ENCODE data around the gene B3GAT3. TPM values are rescaled to one million over a fixed set of nuclear protein-coding genes. Genes with fewer than 3 reads are reported as not detected.

Gene B3GAT3
- total and polyA plus RNA-seq, 8 donors: 5.2 to 50.8 (median 19.7) TPM

DNA sequence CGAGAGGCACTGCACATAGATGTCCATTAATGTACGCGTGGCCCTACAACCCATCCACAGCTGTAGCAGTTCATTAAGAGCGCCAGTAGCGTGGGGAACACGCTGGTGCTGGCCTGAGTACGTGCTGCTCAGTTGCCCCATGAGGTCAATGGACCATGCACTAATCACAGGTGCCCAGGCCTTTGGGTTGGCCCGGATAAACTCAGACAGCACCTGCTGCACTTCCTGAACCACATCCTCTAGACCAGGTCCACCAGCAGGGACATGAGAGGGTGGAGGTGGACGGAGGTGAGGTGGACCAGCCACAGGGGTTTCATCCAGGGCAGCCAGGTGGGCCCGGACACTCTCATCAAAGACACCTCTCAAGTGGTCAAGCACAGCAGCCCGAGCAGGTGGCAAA is 27.7 kb upstream of the B3GAT3 start:
- intact Hi-C loops (cut with DNase I; ENCODE audit: low total_unique reads): no loop called here
- no peak for DNase-seq
- Histone ChIP-seq H3K27me3 (no peaks in the 10 kb centered on the region), H3K4me1 (peaks cover 34 to 55% (median 49%) of the 10 kb centered on the region in 4 donors), H3K9me3 (no peaks in the 10 kb centered on the region), H3K27ac (no peak overlapping the region), H3K4me3 (no peak overlapping the region), H3K36me3 (peaks cover 21 to 35% (median 30%) of the 10 kb centered on the region in 4 donors)
- TF ChIP-seq POLR2A (IDR thresholded peaks at IDR 0.05) (no peak), EP300 (IDR thresholded peaks at IDR 0.05) (no peak), POLR2AphosphoS5 (IDR thresholded peaks at IDR 0.05) (no peak)
- TF ChIP-seq, protein P1, sequence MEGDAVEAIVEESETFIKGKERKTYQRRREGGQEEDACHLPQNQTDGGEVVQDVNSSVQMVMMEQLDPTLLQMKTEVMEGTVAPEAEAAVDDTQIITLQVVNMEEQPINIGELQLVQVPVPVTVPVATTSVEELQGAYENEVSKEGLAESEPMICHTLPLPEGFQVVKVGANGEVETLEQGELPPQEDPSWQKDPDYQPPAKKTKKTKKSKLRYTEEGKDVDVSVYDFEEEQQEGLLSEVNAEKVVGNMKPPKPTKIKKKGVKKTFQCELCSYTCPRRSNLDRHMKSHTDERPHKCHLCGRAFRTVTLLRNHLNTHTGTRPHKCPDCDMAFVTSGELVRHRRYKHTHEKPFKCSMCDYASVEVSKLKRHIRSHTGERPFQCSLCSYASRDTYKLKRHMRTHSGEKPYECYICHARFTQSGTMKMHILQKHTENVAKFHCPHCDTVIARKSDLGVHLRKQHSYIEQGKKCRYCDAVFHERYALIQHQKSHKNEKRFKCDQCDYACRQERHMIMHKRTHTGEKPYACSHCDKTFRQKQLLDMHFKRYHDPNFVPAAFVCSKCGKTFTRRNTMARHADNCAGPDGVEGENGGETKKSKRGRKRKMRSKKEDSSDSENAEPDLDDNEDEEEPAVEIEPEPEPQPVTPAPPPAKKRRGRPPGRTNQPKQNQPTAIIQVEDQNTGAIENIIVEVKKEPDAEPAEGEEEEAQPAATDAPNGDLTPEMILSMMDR (IDR thresholded peaks at IDR 0.05): no peak
- 83 to 91% (median 90%) methylated on average over 9 to 11 of the region's 11 CpGs for WGBS, 5 donors

DNA sequence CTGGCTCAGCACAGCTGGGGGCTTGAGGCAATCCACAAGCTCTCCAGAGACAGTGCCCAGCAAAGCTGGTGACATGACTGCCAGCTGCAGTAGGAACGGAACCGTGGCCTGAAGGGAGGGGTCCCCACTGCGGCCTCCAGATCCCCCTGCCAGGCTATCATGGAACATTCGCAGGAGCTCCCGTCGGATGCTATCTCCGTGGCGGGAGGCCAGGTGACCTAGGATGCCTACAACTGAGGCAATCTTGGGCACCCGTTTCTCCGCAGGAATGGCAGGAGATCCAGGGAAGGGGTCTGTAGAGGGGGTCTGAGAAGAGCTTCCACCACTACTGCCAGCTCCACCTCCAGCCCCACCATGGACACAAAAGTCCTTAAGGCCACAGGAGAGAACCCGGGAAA is 27.2 kb upstream of the B3GAT3 start:
- Histone ChIP-seq H3K27me3 (no peaks in the 10 kb centered on the region), H3K4me1 (peaks cover 34 to 59% (median 52%) of the 10 kb centered on the region in 4 donors), H3K4me3 (no peak overlapping the region), H3K27ac (no peak overlapping the region), H3K9me3 (no peaks in the 10 kb centered on the region), H3K36me3 (peaks cover 26 to 40% (median 35%) of the 10 kb centered on the region in 4 donors)
- WGBS, 5 donors: 87 to 91% (median 90%) methylated on average over 9 to 11 of the region's 11 CpGs
- no peak for TF ChIP-seq EP300 (IDR thresholded peaks at IDR 0.05)
- no peak for TF ChIP-seq POLR2A (IDR thresholded peaks at IDR 0.05)
- TF ChIP-seq, protein P1 (IDR thresholded peaks at IDR 0.05): no peak
- no peak for TF ChIP-seq POLR2AphosphoS5 (IDR thresholded peaks at IDR 0.05)
- intact Hi-C loops (cut with DNase I; ENCODE audit: low total_unique reads): no loop called here
- no peak for DNase-seq

DNA sequence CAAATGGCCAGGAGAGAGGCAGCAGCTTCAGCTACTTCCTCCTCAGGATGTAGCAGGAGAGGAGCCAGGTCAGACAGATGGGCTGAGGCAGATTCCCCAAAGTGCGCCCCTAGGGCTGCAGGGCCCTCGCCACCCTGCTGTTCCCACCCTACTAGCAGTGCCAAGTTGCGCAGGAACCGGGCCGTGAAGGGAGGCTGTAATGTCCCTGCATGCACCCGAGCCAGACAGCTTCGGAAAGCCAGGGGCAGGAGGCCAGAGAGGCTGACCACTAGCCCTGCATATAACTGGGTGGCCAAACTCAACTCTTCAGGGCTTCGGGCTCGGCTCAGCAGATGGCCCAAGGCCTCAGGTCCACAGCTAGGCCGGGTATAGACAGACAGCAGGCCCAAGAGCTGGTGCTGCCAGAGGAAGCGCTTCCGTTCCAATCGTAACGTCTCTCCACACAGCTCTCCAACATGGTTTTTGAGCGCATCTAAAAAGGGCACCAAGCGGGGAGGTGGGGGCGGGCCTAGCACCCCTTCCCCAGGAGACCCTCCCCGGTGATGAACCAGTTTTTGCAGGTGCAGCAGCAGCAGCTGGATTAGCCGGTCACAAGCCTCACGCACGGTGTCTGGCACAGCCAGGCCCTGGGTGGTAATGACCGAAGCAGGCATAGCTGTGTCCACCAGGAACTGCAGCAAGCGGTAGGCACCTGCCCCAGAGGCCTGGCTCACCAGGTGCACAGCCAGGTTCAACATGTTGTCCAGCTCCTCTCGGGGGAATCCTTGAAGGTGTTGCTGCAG is 26.6 kb upstream of the B3GAT3 start:
- WGBS, 5 donors: 89 to 95% (median 95%) methylated on average over 20 to 24 of the region's 24 CpGs
- TF ChIP-seq EP300 (IDR thresholded peaks at IDR 0.05) (no peak), POLR2AphosphoS5 (IDR thresholded peaks at IDR 0.05) (no peak), POLR2A (IDR thresholded peaks at IDR 0.05) (no peak)
- TF ChIP-seq, protein P1 (IDR thresholded peaks at IDR 0.05): no peak
- no peaks in the 10 kb centered on the region for H3K9me3 ChIP-seq
- no peak for DNase-seq
- no peak overlapping the region for H3K4me3 ChIP-seq
- no peak overlapping the region for H3K27ac ChIP-seq
- intact Hi-C loops (cut with DNase I; ENCODE audit: low total_unique reads): no loop called here
- no peaks in the 10 kb centered on the region for H3K27me3 ChIP-seq
- peaks cover 31 to 46% (median 41%) of the 10 kb centered on the region in 4 donors for H3K36me3 ChIP-seq
- peaks cover 34 to 61% (median 52%) of the 10 kb centered on the region in 4 donors for H3K4me1 ChIP-seq

DNA sequence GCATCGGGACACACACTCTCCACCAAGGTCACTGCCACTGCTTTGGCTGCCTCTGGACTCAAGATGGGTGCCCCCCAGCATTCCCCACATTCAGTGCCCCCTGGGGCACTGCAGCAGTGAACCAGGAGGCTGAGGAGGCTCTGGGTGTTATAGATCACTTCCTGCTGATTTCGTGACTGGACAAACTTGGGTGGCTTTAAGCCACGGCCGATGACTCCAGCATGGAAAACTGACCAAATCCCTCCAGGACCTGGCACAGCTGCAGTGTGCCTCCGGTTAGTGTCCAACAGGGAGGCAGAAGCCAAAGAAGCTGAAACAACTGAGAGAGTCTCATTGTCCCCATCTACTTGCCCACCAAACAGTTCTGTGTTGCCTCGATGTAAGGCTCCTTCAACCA is 25.8 kb upstream of the B3GAT3 start:
- 77 to 85% (median 81%) methylated on average over 3 to 6 of the region's 6 CpGs for WGBS, 5 donors

More for the DNA sequence above, 25.8 kb upstream of the B3GAT3 start:
- intact Hi-C loops (cut with DNase I; ENCODE audit: low total_unique reads): no loop called here
- Histone ChIP-seq H3K27ac (no peak overlapping the region), H3K36me3 (peaks cover 39 to 54% (median 48%) of the 10 kb centered on the region in 4 donors), H3K9me3 (no peaks in the 10 kb centered on the region), H3K4me1 (peaks cover 34 to 63% (median 50%) of the 10 kb centered on the region in 4 donors), H3K4me3 (no peak overlapping the region), H3K27me3 (no peaks in the 10 kb centered on the region)
- DNase-seq: no peak
- no peak for TF ChIP-seq POLR2AphosphoS5 (IDR thresholded peaks at IDR 0.05)
- TF ChIP-seq, protein P1 (IDR thresholded peaks at IDR 0.05): no peak
- TF ChIP-seq POLR2A (IDR thresholded peaks at IDR 0.05): no peak
- TF ChIP-seq EP300 (IDR thresholded peaks at IDR 0.05): no peak
